Inflammatory macrophage treated with lipopolysaccharide for 4 hours (primary cell): ENCODE results near the gene HLA-DRB5.
"Not testable (repeated sequence)": the region's sequence is repeated elsewhere in the genome, so short reads cannot be mapped to it uniquely, and the experiment has no call there.

ENCODE experiments used
- DNase-seq: peaks from one replicate; pipeline ENCODE4 v3.0.0-alpha.2; 2020

HLA-DRB5 gene

GRCh38 chr6:32529697-32530430 is at the start of gene HLA-DRB5:
Gene HLA-DRB5 (minus strand): TSS chr6:32530287. CDS start chr6:32530224, 63 bp downstream.
- DNase-seq = peak; percentile 68

DNA sequence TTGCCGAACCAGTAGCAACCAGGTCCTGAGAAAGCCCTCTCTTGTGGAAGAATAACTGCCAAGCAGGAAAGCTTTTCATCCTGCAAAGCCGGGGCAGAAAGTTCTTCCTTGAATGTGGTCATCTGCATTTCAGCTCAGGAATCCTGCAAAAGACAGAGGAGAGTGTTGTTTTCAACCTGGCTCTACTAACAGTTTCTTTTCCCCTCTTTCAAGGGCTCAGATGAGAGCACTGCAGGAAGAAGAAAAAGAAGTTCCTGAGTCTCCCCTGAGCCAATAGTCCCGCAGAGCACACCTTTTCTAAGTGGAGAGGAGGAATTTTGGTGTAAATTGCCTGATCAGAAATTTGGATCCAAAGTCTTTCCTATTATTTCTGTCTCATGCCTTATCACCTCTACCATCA is 48.9 kb upstream of the HLA-DRB5 start:
- no peak for DNase-seq

- not testable (repeated sequence) for DNase-seq
Measured at GRCh38 chr6:32577493-32577892, 47.4 kb upstream of the HLA-DRB5 start.

DNA sequence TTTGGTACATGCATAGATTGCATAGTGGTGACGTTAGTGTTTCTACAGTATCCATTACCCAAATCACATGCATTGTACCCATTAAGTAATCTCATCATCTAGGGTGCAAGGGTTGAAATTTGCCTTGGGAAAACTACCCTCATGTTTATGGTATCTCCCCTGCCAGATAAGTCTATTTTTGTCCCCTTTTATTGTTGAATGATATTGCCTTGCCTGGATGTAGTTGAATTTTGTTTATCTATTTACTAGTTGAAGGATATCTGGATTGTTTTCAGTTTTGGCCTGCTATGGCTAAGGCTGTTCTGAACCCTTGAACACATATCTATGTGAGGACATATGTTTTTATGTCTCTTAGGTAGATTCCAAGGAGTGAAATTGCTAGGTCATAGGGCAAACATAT is 46.2 kb upstream of the HLA-DRB5 start:
- DNase-seq = peak; percentile 8

- DNase-seq = no peak
Measured at GRCh38 chr6:32570363-32570905, 40.3 kb upstream of the HLA-DRB5 start.

DNA sequence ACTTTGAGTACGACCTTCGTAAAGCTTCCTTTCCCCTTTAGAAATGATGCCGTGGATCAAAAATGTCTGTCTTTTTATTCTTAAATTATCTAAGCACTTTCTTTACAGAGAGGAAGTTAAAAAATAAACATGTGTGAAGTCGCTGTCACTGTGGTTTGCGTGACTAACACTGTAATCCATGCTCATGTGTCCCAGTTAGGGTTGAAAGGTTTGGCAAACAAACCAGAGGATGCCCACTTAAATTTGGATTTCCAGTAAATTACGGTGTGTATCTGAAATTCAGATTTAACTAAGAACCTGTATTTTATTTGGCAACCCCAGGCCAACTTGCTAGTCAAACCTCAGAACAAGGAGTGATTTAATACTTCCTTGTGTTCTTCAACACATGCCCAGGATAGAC is 38.5 kb upstream of the HLA-DRB5 start:
- DNase-seq = no peak

DNA sequence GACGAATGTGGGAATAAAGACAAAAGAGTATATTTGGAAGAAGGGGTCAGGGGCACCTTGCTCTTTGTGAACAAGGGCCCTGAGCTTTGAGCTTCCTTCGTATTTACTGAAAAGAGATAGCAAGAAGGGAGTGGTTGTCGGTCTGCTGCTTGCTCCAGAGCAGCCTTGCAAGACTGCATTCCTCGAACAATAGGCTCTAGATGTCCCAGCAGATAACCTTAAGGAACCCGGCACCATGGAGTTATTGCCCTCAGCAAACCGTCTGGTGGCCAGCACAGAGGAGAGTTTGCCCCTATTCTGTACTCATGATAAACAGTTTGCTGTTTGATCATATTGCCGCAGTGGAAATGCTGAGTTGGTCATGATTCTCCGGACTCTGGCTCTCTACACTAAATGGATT is 36.9 kb upstream of the HLA-DRB5 start:
- no peak for DNase-seq

- DNase-seq = no peak
Measured at GRCh38 chr6:32565511-32565910, 35.4 kb upstream of the HLA-DRB5 start.

DNA sequence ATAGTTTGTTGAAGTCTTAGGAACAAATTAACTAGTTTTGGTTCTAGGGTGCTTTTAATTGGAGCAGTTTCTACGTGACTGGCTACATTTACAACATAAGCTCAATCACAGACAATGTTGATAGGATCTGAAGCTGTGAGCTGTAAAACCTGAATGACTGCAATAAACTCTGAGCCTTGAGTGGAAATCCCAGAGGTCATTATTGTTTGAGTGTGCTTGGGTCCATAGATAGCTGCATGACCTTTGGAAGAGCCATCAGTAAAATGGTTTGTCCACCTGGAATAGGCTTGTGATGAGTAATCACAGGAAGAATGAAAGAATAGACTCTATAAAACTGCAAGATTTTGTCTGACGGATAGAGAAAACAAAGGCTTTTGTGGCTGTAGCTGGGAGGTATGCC is 32.9 kb upstream of the HLA-DRB5 start:
- DNase-seq = no peak

GRCh38 chr6:32559747-32560146 is 29.7 kb upstream of the HLA-DRB5 start:
- no peak for DNase-seq

DNA sequence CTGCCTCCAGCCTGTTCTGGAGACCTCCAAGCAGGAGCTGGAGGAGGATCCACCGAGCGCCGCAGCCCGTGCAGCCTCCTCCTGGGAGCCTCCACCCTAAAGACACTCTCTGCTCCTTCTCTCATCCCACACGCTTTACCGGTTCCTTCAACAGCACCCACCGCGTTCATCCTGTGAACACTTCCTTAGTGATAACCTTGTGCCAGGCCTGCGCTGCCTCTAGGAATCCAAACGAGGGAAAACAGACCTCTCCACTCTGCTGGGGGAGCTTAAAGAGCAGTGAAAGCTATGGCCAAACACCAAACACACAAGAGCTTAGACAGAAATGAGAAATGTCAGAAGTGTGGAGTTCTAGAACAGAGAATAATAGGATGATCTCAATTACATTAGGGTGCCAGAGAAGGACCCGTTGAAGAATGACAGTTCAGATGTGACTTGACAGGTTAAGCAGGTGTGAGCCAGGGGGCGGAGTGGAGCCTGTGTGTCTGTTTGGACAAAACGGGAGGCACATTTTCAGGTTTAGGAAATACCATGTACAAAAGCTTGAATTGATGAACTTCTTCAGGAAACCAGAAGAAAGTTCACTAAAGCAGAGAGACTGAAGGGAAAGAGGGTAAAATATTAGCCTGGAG is 28.5 kb upstream of the HLA-DRB5 start:
- DNase-seq = no peak

DNA sequence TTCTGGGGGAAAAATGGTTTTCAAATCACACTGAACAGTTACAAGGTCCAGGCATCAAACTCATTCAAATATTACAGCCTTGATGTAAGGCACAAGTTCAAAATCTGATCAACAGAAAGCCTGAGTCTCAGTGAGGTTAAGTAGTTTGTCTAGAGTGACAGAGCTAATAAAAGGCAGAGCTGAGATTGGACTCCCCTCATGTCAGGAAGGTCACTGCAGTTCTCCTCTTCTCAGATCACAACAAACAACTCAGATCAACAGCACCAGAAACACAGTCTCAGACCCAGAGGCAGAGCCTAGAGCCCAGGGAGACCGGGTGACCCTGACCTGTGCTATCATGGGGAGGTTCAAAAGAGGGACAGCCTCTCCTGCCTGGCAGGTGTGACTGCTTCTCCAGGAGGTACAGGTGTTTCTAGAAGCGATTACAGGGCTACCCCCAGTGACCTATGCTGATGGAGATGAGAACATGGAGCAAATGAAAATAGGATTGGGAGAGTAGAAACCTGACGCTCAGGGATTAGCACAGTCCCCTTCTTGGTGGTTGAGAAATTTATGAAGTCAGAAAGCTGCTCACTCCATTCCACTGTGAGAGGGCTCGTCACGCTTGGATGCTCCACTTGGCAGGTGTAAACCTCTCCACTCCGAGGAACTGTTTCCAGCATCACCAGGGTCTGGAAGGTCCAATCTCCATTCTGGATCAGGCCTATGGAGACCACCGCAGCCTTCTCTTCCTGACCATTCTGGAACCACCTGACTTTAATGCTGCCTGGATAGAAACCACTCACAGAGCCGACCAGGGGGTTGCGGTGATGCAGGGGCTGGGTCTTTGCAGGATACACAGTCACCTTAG is 24.3 kb upstream of the HLA-DRB5 start:
- DNase-seq = no peak

DNA sequence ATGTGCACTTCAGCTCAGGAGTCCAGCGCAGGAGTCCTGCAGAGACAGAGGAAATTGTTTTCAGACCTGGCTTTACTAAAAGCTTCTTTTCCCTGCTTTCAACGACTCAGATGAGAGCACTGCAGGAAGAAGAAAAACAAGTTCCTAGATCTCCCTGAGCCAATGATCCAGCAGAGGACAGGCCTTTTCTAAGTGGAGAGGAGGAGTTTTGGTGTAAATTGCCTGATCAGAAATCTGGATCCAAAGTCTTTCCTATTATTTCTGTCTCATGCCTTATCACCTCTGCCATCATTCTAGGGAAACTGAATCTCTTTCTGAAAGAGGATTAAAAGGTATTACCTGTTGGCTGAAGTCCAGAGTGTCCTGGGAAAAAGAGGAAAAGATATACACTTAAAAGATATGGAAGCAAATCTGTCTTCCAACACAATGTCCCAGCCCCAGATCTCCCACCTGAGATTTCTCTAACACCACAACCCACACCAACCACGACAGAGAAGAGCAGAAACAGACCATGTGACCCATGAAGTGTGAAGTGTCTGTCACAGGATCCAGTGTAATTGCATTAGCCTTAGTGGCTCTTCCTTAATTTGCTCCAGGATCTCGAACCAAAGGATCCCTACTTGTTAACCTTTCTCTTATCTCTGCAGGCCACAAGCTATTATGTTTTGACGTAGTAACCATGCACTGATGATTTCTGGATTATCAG is 23.1 kb upstream of the HLA-DRB5 start:
- no peak for DNase-seq

DNA sequence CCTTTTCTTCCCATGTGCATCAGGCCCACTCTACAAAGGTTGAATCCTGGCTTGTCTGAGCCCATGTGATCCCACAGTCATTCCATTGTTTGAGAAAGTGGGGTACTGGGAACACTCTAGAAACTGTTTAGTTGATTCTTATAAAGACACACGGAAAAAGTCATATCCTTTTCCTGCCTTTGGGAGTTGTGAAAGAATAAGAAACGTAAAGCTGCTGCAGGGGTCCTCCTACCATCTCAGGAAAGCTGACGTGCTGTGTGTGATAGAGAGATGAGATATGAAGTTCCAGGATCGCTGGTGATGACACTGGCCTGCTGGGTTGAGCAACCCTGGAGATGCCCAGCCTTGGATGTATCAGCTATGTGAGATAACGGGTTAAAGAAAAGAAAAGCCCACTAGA is 21.3 kb upstream of the HLA-DRB5 start:
- DNase-seq = peak; percentile 64

DNA sequence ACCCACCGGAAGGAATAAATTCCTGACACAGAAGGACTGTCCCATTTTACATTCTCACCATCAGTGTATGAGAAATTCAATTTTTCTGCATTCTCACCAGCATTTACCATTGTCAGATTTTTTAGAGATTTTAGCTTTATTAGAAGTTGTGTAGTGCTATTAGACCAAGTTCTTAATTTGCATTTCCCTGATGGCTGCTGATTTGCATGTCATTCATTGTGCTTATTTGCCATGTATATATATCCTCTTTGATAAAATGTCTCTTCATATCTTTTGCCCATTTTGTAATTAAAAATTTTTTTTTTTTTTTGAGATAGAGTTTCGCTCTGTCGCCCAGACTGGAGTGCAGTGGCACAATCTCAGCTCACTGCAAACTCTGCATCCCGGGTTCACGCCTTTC is 9.8 kb upstream of the HLA-DRB5 start:
- DNase-seq = no peak

DNA sequence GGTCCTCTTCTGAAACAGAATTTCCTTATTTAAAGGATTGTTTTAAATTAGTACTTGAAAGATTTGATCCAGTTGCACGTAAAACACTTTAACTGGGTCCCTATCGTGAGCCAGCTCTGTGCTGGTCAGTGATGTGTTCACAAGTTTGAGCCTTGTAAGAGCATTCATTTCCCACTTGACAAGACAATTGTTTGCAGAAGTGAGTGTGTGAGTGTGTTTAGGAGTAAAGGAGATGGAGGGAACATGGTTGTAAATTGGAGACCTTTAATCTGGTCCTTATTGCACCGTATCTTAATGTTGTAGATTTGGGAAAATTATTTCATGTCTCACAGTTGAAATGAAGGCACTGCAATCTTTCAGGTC is 325 bp upstream of the HLA-DRB5 start:
- DNase-seq = not testable (repeated sequence)

- no peak for DNase-seq
Measured at GRCh38 chr6:32522302-32523047, 7.6 kb downstream of the HLA-DRB5 start.

- no peak for DNase-seq
Measured at GRCh38 chr6:32519910-32520258, 10.2 kb downstream of the HLA-DRB5 start.

- DNase-seq = no peak
Measured at GRCh38 chr6:32519118-32519909, 10.8 kb downstream of the HLA-DRB5 start.

GRCh38 chr6:32517654-32518445 is 12.2 kb downstream of the HLA-DRB5 start:
- peak; percentile 39 for DNase-seq

DNA sequence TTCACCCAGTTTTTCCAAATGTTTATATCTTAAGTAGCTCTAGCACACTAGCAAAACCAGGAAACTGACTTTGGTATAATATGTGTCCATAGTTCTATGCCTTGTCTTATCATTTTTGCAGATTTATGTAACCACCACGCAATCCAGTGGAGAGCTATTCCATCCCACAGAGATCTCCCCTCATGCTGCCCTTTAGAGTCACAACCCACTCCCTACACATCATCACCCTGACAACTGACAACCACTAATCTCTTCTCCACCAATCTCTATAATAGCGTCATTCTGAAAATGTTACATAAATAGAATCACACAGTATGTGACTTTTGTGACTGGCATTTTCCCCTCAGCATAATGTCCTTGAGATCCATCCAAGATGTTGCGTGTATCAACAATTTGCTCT is 29.1 kb downstream of the HLA-DRB5 start:
- no peak for DNase-seq
